T47D (cell line): ENCODE data around the gene BRD7.
"Not testable (repeated sequence)": the region's sequence is repeated elsewhere in the genome, so short reads cannot be mapped to it uniquely, and the experiment has no call there.

ENCODE experiments used
- DNase-seq, 2 experiments: peaks; one replicate each; pipeline versions ENCODE4 v3.0.0 to v3.0.0-alpha.2; 2011 to 2012; ENCODE audit warnings: low read depth in 1 of 2, low spot score in 1 of 2
- JUND ChIP-seq: IDR thresholded peaks from 2 replicates; pipeline ENCODE4 v1.6.1; 2012; ENCODE audit warnings: low read depth
- in situ Hi-C: cut with HindIII; loops from 2 replicates; pipeline ENCODE4 v1.10.0; 2016; ENCODE audit warnings: low sequenced_read_pairs, low pct_unique_long_range_greater_than_20kb

The BRD7 gene

DNA sequence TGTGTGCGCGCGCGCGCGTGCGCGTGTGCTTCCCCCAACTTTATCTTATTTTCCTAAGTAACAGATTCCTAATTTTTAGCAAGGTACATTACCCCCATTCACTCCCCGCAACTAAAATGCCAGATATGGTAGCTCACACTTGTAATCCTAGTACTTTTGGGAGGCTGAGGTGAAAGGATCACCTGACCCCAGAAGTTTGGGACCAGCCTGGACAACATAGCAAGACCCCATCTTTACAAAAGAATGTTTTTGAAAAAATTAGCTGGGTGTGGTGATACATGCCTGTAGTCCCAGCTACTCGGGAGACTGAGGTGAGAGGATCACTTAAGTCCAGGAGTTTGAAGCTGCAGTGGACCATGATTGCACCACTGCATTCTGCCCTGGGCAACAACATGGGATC is 5.1 kb downstream of the BRD7 start:
- in situ Hi-C loops, result no loop called here
- no peak for TF ChIP-seq JUND
- no peak for DNase-seq

DNA sequence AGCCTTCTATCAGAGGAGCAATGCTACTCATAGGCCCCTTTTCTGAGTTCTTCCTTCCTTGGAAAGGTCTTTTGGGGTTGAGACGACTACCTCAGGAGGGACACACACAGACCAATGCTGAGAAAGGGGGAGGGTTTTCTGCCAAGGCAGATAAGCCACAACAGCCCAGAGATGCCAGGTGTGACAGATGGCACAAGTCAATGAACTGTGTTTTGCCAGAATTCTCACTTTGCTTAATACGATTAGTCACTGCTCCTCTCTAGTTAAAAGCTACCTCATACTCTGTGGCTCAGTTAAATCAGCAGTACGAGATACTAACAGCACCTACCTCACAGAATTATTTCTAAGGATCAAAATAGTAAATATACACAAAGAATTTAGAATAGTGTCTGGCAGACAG is 8.0 kb downstream of the BRD7 start:
- DNase-seq, result no peak
- TF ChIP-seq JUND, result no peak
- in situ Hi-C loops, result no loop called here

DNA sequence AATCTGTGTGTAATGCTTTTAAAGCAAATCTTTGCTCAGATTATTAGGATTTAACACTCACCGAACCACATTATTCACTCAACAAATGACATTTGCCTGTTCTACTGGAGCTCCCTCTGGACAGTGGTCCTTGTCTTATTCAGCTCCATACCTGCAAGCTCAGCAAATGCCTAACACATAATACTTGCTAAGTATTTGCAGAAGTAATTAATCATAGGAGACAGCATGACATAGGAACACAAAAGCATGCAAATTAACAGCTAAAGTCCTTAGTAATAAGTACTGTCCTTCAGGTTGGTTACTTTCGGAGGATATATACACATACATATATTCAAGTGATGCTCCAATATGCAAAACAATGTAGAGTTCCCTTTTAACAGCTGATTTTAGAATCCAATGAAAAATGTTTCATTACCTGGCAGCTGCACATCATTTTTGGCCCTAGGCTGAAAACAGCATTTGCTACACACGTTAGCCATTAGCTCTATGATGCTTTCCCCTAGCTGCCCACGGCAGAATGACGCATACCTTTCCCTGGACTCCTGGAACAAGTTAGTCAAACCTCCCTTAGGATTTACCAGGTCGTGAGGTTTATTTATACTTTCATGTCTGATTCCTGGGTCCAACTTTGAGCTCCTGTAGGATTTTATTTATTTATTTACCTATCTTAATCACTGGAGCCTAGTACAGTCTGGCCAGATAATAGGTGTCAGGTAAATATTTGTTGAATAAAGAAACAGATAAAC is 8.6 kb downstream of the BRD7 start:
- no peak for DNase-seq
- in situ Hi-C loops, result no loop called here
- no peak for TF ChIP-seq JUND

DNA sequence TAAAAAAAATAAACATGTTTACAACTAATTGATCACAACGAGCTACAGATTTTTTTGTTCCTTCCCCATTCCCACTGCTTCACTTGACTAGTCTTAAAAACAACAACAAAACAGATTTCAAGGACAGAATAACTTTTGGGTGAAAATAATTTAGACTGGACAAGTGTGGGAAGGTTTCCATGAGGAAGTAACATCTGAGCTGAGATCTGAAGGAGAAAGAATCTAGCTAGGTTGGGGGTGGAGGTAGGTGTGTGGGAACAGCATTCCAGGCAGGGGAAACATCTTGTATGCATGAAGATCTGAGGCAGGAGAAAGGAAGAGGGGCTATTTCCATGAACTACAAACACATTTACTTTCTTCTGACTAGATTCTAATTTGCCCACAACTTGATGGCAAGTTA is 9.2 kb downstream of the BRD7 start:
- in situ Hi-C loops, result no loop called here
- DNase-seq, result no peak
- no peak for TF ChIP-seq JUND

DNA sequence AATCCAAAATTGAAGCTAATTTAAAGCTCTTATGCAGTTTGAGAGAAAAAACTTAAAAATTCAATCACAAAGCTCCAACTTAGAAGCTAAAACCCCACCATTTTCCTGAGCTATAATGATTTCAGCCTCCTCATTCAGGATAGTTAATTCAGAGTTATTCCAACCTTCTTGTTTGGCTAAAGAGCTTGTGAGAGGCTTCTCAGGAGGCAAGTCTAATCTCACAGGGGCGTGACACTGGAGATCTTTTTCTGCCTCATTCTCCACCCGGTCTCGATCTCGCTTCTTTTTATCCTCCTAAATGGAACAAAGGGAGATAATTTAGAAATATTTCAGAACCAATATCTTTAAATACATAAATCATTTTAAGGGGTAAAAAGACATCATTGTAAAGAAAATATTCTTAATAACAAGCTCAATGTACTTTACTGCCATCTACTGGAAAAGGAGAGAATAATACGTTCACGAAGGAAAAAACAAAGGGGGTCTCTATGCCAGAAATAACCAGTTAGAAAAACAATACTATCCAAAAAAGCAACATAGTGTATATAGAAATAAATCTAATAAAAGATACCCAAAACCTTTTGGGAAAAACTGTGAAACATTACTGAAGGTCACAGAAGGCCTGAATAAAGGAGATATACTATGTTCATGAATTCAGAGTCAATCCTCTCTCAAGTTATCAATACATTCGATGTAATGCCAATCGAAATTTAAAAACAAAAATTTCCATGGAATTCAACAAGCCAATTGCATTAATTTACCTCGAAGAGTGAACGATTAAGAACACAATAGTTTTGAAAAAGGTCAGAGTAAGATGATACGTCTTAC is 13.9 kb downstream of the BRD7 start:
- no peak for DNase-seq
- TF ChIP-seq JUND, result no peak
- in situ Hi-C loops, result no loop called here

DNA sequence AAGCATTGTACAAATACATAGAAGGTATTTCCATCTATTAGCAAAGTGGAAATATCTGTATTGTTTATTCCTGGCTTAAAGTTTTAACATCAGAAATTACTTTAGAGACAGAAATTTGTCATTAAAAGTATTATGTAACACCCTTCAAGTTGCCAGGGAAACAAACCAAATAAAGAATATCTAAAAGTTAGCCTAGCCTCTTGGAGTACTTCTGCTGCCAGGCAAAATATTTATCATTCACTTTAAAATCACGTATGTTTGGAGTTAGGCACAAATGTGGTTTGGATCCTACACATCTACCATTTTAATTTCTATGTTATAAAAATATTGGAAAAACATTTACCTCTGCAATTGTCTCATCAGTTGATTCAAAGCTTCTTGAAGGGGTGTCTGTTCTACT is 14.7 kb downstream of the BRD7 start:
- in situ Hi-C loops, result no loop called here
- DNase-seq, result no peak
- TF ChIP-seq JUND, result no peak

DNA sequence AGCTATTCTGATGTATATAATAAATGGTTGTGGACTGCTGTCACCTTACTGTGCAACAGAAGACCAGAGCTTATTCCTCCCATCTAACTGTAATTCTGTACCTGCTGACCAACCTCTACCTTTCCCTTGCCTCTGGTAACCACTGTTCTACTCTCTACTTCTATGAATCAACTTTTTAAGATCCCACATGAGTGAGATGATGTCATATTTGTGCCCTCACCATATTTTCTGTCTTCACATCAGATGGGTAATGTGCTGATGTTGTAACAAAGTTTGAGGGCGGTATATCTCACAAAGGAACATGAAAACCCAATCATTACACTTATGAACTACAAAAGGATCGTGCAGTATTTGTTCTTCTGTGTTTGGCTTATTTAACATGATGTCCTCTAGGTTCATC is 16.8 kb downstream of the BRD7 start:
- in situ Hi-C loops, result no loop called here
- TF ChIP-seq JUND, result no peak
- DNase-seq, result no peak

DNA sequence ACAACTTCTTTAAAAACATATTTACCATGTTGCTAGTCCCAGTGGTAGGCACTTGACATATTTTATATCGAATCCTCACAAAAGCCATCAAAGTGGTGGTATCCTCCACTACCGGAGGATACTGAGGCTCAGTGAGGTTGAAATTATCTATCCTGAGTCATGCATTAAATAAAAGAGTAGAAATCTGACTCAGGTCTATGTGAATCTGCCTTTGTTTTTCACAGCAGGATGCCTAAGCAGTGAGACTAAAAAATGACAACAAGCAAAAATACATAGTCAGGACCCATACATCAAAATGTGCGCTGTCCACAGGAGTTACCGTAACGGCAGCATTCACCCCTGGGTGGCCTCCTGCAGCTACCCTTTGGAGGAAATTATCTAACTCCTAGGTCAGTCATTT is 17.7 kb downstream of the BRD7 start:
- no peak for TF ChIP-seq JUND
- in situ Hi-C loops, result no loop called here
- no peak for DNase-seq

DNA sequence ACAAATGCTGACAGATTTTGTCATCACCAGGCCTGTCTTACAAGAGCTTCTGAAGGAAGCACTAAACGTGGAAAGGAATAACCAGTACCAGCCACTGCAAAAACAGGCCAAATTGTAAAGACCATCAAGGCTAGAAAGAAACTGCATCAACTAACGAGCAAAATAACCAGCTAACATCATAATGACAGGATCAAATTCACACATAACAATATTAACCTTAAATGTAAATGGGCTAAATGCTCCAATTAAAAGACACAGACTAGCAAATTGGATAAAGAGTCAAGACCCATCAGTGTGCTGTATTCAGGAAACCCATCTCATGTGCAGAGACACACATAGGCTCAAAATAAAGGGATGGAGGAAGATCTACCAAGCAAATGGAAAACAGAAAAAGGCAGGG is 23.6 kb downstream of the BRD7 start:
- in situ Hi-C loops, DNase-seq: not testable (repeated sequence)

DNA sequence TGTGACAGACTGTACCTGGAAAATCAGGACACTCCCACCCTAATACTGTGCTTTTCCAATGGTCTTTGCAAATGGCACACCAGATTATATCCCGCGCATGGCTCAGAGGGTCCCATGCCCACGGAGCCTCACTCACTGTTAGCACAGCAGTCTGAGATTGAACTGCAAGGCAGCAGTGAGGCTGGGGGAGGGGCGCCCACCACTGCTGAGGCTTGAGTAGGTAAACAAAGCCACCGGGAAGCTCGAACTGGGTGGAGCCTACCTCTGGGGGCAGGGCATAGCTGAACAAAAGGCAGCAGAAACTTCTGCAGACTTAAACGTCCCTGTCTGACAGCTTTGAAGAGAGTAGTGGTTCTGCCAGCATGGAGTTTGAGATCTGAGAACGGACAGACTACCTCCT is 25.2 kb downstream of the BRD7 start:
- in situ Hi-C loops, DNase-seq: not testable (repeated sequence)

DNA sequence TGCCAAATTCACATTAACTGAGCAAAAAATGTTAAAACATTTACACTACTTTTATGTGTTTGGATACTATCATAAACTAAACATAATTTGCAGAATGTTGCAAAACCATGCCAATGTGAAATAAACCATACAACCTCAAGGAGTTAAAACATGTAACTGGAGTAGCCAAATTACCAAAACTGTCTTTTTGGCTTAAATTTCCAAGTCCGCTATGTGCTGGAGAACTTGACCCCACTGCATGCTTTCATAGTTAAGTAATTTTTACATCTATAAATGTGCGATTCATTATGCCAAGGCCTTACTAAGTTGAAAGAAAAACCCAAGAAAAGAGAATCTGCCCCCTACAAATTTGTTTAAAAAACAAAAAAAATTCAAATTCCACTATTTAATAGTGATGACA is 28.2 kb downstream of the BRD7 start:
- in situ Hi-C loops, result no loop called here
- TF ChIP-seq JUND, result no peak
- DNase-seq, result no peak

DNA sequence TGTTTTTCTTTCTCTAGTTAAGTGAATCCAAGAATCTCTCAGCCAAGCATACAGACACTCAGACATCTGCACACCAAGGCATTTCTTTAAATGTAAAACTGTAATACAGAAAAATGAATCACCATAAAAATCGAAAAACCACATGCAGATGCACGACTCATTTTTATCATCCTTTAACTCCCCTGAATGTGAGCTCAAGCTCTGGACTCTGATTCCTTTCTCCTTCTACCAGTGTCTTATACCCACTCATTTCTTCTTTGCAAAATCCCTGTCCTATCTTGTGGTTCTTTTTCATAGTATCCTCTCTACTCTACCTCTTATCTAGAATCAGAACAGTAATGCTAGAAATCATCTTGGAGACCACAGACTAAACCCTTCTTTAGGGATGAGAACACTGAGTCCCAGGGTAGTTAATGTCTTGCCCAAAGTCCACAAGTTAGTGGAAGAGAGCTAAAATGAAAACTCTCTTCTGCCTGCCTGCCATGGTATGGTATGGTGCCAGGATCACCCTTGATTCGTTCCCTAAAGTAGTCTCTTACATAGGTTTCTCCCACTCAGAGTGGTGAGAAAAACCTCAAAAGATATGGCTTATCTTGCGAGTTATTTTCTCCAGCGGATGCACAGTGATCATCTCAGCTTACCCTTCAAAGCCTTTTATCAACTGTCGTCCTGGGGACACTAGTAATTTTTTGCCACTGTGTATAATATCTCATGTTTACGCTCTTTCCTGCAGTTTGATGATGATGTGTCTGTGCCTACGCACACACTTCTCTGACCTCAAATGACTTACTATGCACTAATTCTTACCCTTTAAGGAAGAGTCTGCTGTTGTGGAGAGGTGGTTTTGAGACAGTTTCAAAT is 30.2 kb downstream of the BRD7 start:
- no peak for TF ChIP-seq JUND

DNA sequence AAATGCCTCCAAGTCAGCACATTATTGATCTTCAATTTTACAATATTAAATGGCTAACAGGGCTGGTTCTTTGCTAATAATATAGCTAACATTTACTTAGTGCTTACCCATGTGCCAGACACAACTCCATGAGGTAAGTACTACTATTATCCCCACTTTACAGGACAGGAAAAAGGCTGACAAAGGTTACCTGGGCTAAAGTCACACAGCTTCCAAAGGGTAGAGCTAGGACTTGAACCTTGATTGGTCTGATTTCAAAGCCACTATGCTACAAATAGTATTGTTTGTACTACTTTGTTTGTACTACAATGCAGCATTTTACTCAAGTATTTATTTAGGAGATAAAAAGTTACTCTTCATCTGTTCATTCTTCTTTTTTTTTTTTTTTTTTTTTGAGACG is 31.9 kb downstream of the BRD7 start:
- in situ Hi-C loops, result no loop called here
- DNase-seq, result no peak
- TF ChIP-seq JUND, result no peak

More for the DNA sequence above, 30.2 kb downstream of the BRD7 start:
- in situ Hi-C loops, result no loop called here
- DNase-seq, result no peak
